Activated naive CD4-positive, alpha-beta T cell treated with anti-CD3 and anti-CD28 coated beads, Interleukin-2, amount 50 U/mL, for 72 hours (primary cell): Measurements from ENCODE around the gene KCNJ10. TPM values are rescaled to one million over a fixed set of nuclear protein-coding genes. Genes with fewer than 3 reads are reported as not detected.

ENCODE experiments used
- ATAC-seq, 2 donors: fragments of 150-1000 bp; cut with Tn5 transposase; 2 replicates each; pipeline ENCODE4 v1.10.0; 2021; ENCODE audit warnings: mild to moderate bottlenecking in 2 of 2, moderate library complexity in 2 of 2
- DNase-seq, 2 donors: peaks; one replicate each; pipeline ENCODE4 v3.0.0; 2021 to 2022; ENCODE audit warnings: low spot score in 2 of 2
- H3K27ac Mint-ChIP-seq, 2 donors: one replicate each; pipeline ENCODE4 v1.8.0; 2022; ENCODE audit warnings: mild to moderate bottlenecking in 2 of 2, mixed read lengths in 2 of 2
- H3K36me3 Mint-ChIP-seq, 2 donors: one replicate each; pipeline ENCODE4 v1.8.0; 2022; ENCODE audit warnings: mixed read lengths in 2 of 2
- H3K9me3 Mint-ChIP-seq, 2 donors: one replicate each; pipeline ENCODE4 v1.8.0; 2022; ENCODE audit warnings: mixed read lengths in 2 of 2
- total RNA-seq, 2 donors: library from RNA; stranded (reverse); gene quantifications; one replicate each; pipeline ENCODE4 v1.2.3, GENCODE V29; 2022

The KCNJ10 gene
- total RNA-seq, 2 donors from 2014 or later, result not detected

DNA sequence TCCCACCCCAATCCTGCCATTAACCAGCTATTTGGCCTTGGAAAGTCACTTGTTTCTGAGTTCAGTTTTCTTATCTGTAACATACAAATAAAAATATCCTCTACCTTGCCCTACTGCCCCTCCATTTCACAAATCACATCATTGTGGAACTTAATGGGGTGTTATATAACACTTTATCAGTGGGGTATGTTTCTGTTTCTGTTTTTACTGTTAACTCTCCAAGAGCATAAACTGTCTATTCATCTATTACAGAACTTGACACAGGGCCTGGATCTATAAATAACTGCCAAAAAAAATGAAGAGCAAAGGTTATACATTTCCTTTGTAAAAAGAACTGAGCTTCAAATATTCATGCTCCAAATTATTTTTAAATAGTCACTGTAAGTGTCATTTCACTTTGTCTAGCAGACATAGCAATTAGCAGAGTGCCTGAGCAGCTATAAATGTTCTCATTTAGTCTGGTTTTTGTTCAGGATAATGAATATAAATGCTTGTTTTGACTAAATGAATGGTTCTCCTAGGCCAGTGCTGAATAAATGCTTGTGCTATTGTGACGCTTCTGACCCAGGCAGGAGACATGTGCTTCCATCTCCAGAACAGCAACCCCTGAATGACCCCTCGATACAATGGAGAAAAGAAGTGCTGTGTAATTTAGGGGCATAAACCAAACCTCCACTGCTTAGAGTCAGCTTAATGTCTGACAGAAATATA, 45.6 kb downstream of the KCNJ10 start:
- no peak for ATAC-seq
- Mint-ChIP-seq H3K36me3 (no peaks in the 10 kb centered on the region), H3K9me3 (no peaks in the 10 kb centered on the region), H3K27ac (no peak overlapping the region)
- no peak for DNase-seq

- no peak overlapping the region for H3K27ac Mint-ChIP-seq
- no peaks in the 10 kb centered on the region for H3K36me3 Mint-ChIP-seq
- DNase-seq (no peak), ATAC-seq (no peak)
- H3K9me3 Mint-ChIP-seq, result no peaks in the 10 kb centered on the region
These were observed 47.3 kb downstream of the KCNJ10 start for GRCh38 chr1:160022330-160023310.

DNA sequence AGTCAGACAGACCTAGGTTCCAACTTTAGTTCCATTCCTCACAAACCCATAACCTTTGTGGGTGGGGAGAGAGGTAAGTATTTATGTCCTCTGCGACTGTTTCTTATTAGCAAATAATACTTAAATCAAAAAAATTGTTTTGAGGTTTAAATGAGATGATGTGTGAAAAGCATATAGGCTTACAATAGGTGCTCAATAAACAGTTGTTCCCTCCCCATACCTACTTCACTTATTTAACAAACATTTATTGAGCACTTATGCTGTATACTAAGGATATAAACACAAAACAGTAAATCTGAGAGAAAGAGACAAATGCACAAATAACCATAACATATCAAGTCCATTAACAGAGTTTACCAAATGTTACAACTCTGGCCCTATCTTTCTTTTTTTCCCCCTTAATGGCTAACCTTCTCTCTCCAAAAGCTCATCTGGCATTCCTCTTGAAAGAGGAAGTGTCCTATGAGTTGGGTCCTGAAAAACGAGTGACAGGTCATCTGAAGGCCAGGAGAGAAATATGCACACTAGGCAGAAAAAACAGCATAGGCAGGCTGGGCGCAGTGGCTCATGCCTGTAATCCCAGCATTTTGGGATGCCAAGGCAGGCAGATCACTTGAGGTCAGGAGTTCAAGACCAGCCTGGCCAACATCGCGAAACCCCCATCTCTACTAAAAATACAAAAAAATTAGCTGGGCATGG, 48.4 kb downstream of the KCNJ10 start:
- H3K36me3 Mint-ChIP-seq, result no peaks in the 10 kb centered on the region
- no peak overlapping the region for H3K27ac Mint-ChIP-seq
- H3K9me3 Mint-ChIP-seq, result no peaks in the 10 kb centered on the region
- ATAC-seq (no peak), DNase-seq (no peak)

- ATAC-seq, result no peak
- no peaks in the 10 kb centered on the region for H3K36me3 Mint-ChIP-seq
- no peaks in the 10 kb centered on the region for H3K9me3 Mint-ChIP-seq
- no peak overlapping the region for H3K27ac Mint-ChIP-seq
- DNase-seq, result no peak
These were observed 49.8 kb downstream of the KCNJ10 start for GRCh38 chr1:160020196-160020595.

DNA sequence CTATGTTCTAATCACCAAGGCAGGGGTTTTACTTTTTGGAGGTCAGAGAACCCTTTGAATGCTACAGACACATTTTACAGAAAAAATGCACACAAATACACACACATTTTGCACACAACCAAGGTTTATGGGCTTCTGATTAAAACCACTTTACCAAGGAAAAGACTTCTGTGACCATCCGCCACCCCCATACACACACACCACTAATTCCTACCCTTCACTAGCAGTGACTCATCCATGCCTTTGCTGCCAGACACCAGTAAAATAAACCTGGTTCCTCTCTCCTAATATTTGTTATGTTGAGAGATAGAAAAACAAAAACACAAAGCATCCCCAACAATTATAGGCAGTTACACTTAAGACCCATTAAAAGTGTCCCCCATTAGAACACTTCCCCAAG, 51.1 kb downstream of the KCNJ10 start:
- Mint-ChIP-seq H3K27ac (no peak overlapping the region), H3K9me3 (no peaks in the 10 kb centered on the region), H3K36me3 (no peaks in the 10 kb centered on the region)
- DNase-seq (no peak), ATAC-seq (peak in 1 of 2 donors; percentile 64)

GRCh38 chr1:160018347-160018746, 51.6 kb downstream of the KCNJ10 start:
- Mint-ChIP-seq H3K9me3 (no peaks in the 10 kb centered on the region), H3K36me3 (no peaks in the 10 kb centered on the region), H3K27ac (no peak overlapping the region)
- no peak for ATAC-seq
- DNase-seq, result no peak

DNA sequence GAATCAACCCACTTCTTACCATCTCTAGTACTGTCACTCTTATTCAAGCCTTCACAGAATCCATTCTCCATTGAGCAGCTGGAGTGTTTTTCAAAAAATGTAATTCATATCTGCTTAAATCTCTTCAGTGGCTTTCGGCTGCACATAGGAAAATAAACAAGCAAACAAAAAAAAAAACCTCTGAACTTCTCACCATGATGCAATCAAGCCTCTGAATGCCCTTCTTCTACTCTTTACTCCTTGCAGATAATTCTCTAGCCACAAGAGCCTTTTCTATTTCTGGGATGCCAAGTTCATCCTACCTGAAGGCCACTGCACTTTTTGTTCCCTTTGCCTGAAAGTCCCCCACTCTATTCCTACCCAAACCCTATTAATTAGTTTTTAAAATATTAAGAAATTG, 52.4 kb downstream of the KCNJ10 start:
- ATAC-seq, result no peak
- Mint-ChIP-seq H3K9me3 (no peaks in the 10 kb centered on the region), H3K36me3 (no peaks in the 10 kb centered on the region), H3K27ac (no peak overlapping the region)
- DNase-seq, result no peak

GRCh38 chr1:160011781-160012180, 58.2 kb downstream of the KCNJ10 start:
- Mint-ChIP-seq H3K9me3 (no peaks in the 10 kb centered on the region), H3K36me3 (no peaks in the 10 kb centered on the region), H3K27ac (no peak overlapping the region)
- ATAC-seq, result no peak
- no peak for DNase-seq

GRCh38 chr1:160009801-160010200, 60.2 kb downstream of the KCNJ10 start:
- H3K27ac Mint-ChIP-seq, result no peak overlapping the region
- no peak for ATAC-seq
- H3K9me3 Mint-ChIP-seq, result no peaks in the 10 kb centered on the region
- no peak for DNase-seq
- no peaks in the 10 kb centered on the region for H3K36me3 Mint-ChIP-seq

- DNase-seq, result no peak
These were observed 60.9 kb downstream of the KCNJ10 start for GRCh38 chr1:160009081-160009480.

DNA sequence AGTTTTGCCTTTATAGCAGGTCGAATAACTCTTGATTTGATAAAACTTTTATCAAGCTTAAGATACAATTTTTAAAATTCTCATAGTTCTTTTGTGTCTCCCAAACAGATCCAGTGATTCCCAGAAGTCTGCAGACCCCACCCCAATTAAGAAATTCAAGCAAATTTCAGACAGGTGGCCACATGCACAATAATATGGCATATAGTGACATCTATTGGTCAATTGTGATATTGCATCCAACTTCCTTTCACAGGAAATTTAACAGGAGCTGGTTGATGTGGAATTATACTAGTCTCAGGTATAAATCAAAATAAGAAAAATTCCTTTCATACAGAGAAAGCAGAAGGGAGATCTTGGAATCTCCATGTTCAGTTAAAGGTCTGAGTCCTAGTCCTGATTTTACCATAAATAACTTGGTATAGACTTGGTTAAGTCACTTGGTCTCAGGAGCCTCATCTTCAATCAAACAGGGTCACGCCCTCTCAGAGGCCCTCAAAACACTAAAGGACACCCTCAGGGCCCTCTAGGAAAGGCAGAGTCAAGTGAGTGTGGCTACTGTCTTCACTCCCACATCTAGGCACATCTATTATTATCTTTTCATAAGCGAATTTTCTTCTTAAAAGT, 62.3 kb downstream of the KCNJ10 start:
- Mint-ChIP-seq H3K36me3 (no peaks in the 10 kb centered on the region), H3K27ac (no peak overlapping the region), H3K9me3 (no peaks in the 10 kb centered on the region)
- DNase-seq, result no peak
- no peak for ATAC-seq

More at GRCh38 chr1:160009081-160009480, 60.9 kb downstream of the KCNJ10 start:
- no peak for ATAC-seq
- Mint-ChIP-seq H3K27ac (no peak overlapping the region), H3K9me3 (no peaks in the 10 kb centered on the region), H3K36me3 (no peaks in the 10 kb centered on the region)

GRCh38 chr1:160006312-160006940, 63.5 kb downstream of the KCNJ10 start:
- no peaks in the 10 kb centered on the region for H3K9me3 Mint-ChIP-seq
- no peak overlapping the region for H3K27ac Mint-ChIP-seq
- ATAC-seq (peak; percentile 85 to 89), DNase-seq (peak in 1 of 2 donors; percentile 70)
- no peaks in the 10 kb centered on the region for H3K36me3 Mint-ChIP-seq

DNA sequence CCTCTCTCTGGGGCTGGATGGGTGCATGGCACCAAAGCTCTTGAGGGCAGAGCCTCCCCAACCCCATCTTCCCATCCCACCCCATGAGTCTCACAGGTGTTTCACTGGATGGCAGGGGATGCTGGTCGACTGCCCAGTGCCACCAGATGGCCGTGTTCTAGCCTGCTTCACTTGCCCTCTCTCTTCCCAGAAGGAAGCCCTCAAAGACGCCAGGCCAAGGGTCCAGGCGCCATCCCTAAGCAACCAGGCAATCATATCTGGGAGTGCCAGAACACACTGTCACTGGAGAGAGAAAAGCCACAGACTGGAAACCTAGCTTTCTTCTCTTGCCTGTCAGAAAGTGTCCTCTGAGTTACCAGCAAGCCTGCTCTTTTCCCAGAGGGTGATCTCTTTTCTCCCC, 64.9 kb downstream of the KCNJ10 start:
- no peaks in the 10 kb centered on the region for H3K36me3 Mint-ChIP-seq
- no peaks in the 10 kb centered on the region for H3K9me3 Mint-ChIP-seq
- ATAC-seq (no peak), DNase-seq (no peak)
- H3K27ac Mint-ChIP-seq, result no peak overlapping the region

DNA sequence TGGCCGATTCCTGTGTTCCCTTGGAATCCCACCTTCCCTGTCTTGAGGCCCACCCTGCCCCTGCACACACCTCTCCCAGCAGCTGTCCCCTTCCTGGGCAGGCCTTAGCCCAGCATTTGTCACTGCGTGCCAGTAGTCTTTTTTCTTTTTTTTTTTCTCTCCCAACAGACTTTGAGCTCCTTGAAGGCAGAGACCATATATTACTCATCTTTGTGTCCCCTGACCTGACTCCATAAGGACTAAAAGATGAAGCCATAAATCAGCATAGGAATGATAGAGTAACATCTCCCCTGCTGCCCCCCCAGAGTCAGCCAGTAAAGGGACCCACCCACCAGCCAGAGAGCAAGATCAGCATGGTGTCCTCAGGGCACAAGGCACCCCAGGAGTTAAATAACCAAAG, 65.5 kb downstream of the KCNJ10 start:
- Mint-ChIP-seq H3K27ac (peak overlapping the region in 1 of 2 donors; percentile 10), H3K9me3 (no peaks in the 10 kb centered on the region), H3K36me3 (no peaks in the 10 kb centered on the region)
- ATAC-seq, result no peak
- DNase-seq, result no peak

DNA sequence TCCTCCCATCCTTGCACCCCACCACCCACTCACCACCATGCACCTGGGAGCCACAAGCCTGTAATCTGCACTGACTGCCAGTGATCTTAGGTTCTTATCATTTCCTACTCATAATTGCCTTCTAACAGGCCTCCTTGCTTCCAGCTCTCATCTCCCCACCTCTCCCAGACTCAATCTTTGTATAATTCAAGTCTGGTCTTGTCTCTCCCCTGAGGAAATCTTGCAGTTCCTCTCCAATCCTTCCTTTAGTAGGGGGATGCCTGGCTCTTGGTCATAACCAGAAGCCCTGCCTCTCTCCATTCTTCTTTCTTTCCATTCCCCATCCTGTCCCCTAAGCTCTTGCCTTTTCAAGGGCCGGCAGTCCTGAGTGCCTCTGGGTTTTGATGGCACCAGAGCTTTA, 66.0 kb downstream of the KCNJ10 start:
- Mint-ChIP-seq H3K27ac (peak overlapping the region in 1 of 2 donors; percentile 10), H3K36me3 (no peaks in the 10 kb centered on the region)
- ATAC-seq, result no peak

GRCh38 chr1:160001440-160001839, 68.5 kb downstream of the KCNJ10 start:
- H3K9me3 Mint-ChIP-seq, result no peaks in the 10 kb centered on the region
- no peak for DNase-seq
- no peak overlapping the region for H3K27ac Mint-ChIP-seq
- H3K36me3 Mint-ChIP-seq, result no peaks in the 10 kb centered on the region
- ATAC-seq, result no peak

More for the DNA sequence above, 66.0 kb downstream of the KCNJ10 start:
- H3K9me3 Mint-ChIP-seq, result no peaks in the 10 kb centered on the region
- DNase-seq, result no peak
